Calu3 (cell line): ENCODE measurements around the gene PBX1. TPM values are rescaled to one million over a fixed set of nuclear protein-coding genes. Genes with fewer than 3 reads are reported as not detected.

Experiments used
- BruUV-seq: library from RNA; stranded (reverse); fragments of 400-500 nt; replicated peaks from 2 replicates; lab custom pipeline; 2021; lab: Mats Ljungman, UMichigan
- CTCF ChIA-PET: fragments of 300-600 bp; sonication (Branson Sonifier 250); formaldehyde crosslinking; loops from one replicate; lab custom pipeline; 2022; ENCODE audit warnings: antibody characterized with exemption; lab: Charles Lee
- DNase-seq: peaks from one replicate; pipeline ENCODE4 v3.0.0; 2022
- H3K27ac Mint-ChIP-seq: one replicate; pipeline ENCODE4 v1.8.0; 2022; ENCODE audit warnings: mixed read lengths; ENCODE audit not compliant: unreplicated experiment
- H3K27me3 Mint-ChIP-seq: one replicate; pipeline ENCODE4 v1.8.0; 2022; ENCODE audit warnings: mixed read lengths; ENCODE audit not compliant: unreplicated experiment
- H3K36me3 Mint-ChIP-seq: one replicate; pipeline ENCODE4 v1.8.0; 2022; ENCODE audit warnings: mild to moderate bottlenecking, moderate library complexity, mixed read lengths; ENCODE audit not compliant: insufficient read depth, unreplicated experiment
- H3K4me1 Mint-ChIP-seq: one replicate; pipeline ENCODE4 v1.8.0; 2022; ENCODE audit warnings: mild to moderate bottlenecking, low read depth, mixed read lengths; ENCODE audit not compliant: unreplicated experiment
- H3K4me3 Mint-ChIP-seq: one replicate; pipeline ENCODE4 v1.8.0; 2022; ENCODE audit warnings: mild to moderate bottlenecking, low read depth, moderate library complexity, mixed read lengths; ENCODE audit not compliant: unreplicated experiment
- H3K9me3 Mint-ChIP-seq: one replicate; pipeline ENCODE4 v1.8.0; 2022; ENCODE audit warnings: low read depth, mixed read lengths; ENCODE audit not compliant: unreplicated experiment
- intact Hi-C: fragments of 100-400 bp; cut with micrococcal nuclease; formaldehyde crosslinking; loops from one replicate; pipeline ENCODE4 v1.10.0; 2022; ENCODE audit not compliant: unreplicated experiment
- total RNA-seq: library from RNA; stranded (reverse); gene quantifications from 2 replicates; pipeline ENCODE4 v1.2.3, GENCODE V29; 2022
- TF ChIP-seq, protein P1 (sequence below): fragments of 200-600 bp; IDR thresholded peaks from one replicate; pipeline ENCODE4 v1.8.0; 2022; ENCODE audit warnings: antibody characterized with exemption; ENCODE audit not compliant: unreplicated experiment

PBX1 gene
- total RNA-seq, 1 experiment from 2014 or later, result 22.5 TPM

GRCh38 chr1:164801246-164801731 lies 242.3 kb downstream of the PBX1 start:
- Mint-ChIP-seq H3K4me3 (no peak overlapping the region), H3K4me1 (peaks cover 12% of the 10 kb centered on the region), H3K27ac (no peak overlapping the region), H3K27me3 (no peaks in the 10 kb centered on the region), H3K9me3 (no peaks in the 10 kb centered on the region), H3K36me3 (no peaks in the 10 kb centered on the region)
- BruUV-seq, result no TSS peak
- CTCF ChIA-PET, result no interaction called here
- intact Hi-C loops, result loop anchor here (10.0 kb wide), 1 partner anchor 104 kb away; no protein-coding TSS in a partner anchor
- TF ChIP-seq, protein P1, sequence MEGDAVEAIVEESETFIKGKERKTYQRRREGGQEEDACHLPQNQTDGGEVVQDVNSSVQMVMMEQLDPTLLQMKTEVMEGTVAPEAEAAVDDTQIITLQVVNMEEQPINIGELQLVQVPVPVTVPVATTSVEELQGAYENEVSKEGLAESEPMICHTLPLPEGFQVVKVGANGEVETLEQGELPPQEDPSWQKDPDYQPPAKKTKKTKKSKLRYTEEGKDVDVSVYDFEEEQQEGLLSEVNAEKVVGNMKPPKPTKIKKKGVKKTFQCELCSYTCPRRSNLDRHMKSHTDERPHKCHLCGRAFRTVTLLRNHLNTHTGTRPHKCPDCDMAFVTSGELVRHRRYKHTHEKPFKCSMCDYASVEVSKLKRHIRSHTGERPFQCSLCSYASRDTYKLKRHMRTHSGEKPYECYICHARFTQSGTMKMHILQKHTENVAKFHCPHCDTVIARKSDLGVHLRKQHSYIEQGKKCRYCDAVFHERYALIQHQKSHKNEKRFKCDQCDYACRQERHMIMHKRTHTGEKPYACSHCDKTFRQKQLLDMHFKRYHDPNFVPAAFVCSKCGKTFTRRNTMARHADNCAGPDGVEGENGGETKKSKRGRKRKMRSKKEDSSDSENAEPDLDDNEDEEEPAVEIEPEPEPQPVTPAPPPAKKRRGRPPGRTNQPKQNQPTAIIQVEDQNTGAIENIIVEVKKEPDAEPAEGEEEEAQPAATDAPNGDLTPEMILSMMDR, result no peak
- DNase-seq, result no peak

DNA sequence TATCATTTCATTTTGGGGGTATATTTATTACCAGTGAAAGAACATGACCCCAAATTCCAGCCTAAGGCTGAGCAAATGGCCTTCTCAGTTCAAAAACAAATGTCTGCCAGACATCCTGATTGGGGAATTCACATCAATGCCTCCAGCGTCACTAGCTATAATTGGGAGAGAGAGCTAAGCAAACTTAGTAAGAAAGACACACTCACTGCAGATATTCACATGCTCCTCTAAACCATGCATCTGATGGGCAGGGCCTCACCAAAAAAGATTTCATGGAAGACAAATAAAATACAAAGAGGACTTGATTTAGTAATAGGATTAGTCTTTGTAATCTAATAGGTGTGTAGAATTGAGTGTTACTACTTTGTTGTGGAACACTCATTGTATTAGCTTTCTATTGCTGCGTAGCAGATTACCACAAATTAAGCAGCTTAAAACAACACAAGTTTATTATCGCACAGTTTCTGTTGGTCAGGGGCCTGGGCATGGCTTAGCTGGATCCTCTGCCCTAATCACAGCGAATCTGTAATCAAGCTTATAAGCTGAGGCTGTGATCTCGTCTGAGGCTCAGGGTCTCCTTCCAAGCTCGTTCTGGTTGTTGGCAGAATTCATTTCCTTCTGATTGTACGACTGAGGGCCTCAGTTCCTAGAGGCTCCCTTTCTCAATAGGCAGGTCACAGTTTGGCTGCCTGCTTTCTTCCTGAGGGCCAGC lies 243.0 kb downstream of the PBX1 start:
- CTCF ChIA-PET, result interaction anchor here (0.6 kb wide), 1 partner anchor 151 kb away, joined by 3 read pairs; no protein-coding TSS in a partner anchor
- no peak overlapping the region for H3K4me3 Mint-ChIP-seq
- intact Hi-C loops, result loop anchor here (10.0 kb wide), 1 partner anchor 103 kb away; no protein-coding TSS in a partner anchor
- TF ChIP-seq, protein P1, result no peak
- BruUV-seq, result no TSS peak
- H3K36me3 Mint-ChIP-seq, result no peaks in the 10 kb centered on the region
- H3K9me3 Mint-ChIP-seq, result no peaks in the 10 kb centered on the region
- no peak overlapping the region for H3K27ac Mint-ChIP-seq
- no peaks in the 10 kb centered on the region for H3K27me3 Mint-ChIP-seq
- H3K4me1 Mint-ChIP-seq, result peaks cover 17% of the 10 kb centered on the region
- no peak for DNase-seq

GRCh38 chr1:164802529-164803282 lies 243.7 kb downstream of the PBX1 start:
- no peak for DNase-seq
- no TSS peak for BruUV-seq
- no peaks in the 10 kb centered on the region for H3K9me3 Mint-ChIP-seq
- no peaks in the 10 kb centered on the region for H3K27me3 Mint-ChIP-seq
- H3K4me1 Mint-ChIP-seq, result peaks cover 17% of the 10 kb centered on the region
- TF ChIP-seq, protein P1, result no peak
- H3K27ac Mint-ChIP-seq, result no peak overlapping the region
- no peak overlapping the region for H3K4me3 Mint-ChIP-seq
- CTCF ChIA-PET, result no interaction called here
- intact Hi-C loops, result loop anchor here (10.0 kb wide), 1 partner anchor 102 kb away; no protein-coding TSS in a partner anchor
- no peaks in the 10 kb centered on the region for H3K36me3 Mint-ChIP-seq

- CTCF ChIA-PET, result no interaction called here
These were observed 244.4 kb downstream of the PBX1 start for GRCh38 chr1:164803366-164803765.

More at GRCh38 chr1:164803366-164803765, 244.4 kb downstream of the PBX1 start:
- no peaks in the 10 kb centered on the region for H3K9me3 Mint-ChIP-seq
- no peak for DNase-seq
- H3K27ac Mint-ChIP-seq, result no peak overlapping the region
- H3K36me3 Mint-ChIP-seq, result no peaks in the 10 kb centered on the region
- peaks cover 17% of the 10 kb centered on the region for H3K4me1 Mint-ChIP-seq
- no TSS peak for BruUV-seq
- TF ChIP-seq, protein P1, result no peak
- intact Hi-C loops, result loop anchor here (10.0 kb wide), 1 partner anchor 101 kb away; no protein-coding TSS in a partner anchor
- H3K27me3 Mint-ChIP-seq, result no peaks in the 10 kb centered on the region
- no peak overlapping the region for H3K4me3 Mint-ChIP-seq
